ENCODE results near the gene ZBTB7C.

ZBTB7C gene

DNA sequence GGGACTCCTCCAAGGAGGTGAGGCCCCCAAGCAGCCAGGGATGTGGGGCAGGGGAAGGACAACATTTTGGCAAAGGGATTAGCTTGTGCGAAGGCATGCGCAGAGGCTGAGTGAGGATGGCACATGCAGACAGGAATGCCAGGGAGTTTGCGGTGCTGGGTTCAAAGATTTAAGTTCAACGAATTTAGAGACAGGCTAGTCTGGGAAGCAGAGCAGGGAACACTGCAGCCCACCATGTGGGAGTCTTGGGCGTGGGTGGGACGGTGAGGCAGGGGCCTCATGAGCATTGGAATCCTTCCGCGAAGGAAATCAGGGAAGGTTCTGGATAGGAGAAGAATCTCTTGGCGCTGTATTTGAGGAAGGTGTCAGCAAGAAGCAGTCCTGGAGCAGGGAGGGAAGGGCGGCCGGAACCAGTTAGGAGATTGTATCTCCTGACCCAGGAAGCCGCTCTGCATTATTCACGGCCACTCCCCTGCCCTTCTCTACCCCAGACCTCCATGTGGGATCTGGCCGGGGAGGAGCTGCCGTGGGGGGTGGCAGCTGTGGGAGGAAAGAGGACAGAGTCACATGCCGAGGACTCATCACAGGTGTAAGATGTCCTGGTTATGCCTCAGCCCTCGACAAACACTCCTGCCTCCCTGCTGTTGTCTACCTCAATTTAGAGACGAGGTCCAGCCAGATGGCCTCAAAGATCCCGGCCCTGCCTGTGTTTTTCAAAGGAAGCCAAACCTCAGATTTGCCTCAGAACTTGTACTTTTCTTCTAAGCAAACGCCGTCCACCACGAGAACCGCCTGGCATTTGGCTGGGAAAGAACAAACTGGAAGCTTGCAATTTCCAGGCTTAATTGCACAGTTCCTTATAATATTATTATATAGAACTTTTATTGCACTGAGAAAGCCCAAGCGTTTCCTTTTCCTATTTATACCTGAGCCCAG, 355.0 kb downstream of the ZBTB7C start:
- Histone ChIP-seq H3K4me1 (ENCODE audit: control insufficient read depth, insufficient read depth, low read length, poor library complexity, severe bottlenecking) (peaks cover 9% of the 10 kb centered on the region), H3K4me3 (ENCODE audit: extremely low read depth, insufficient read depth, low read length, poor library complexity, severe bottlenecking) (no peak overlapping the region), H3K36me3 (ENCODE audit: control insufficient read depth, insufficient read depth, low read length) (no peaks in the 10 kb centered on the region), H3K27ac (ENCODE audit: low read depth, low read length, severe bottlenecking) (no peak overlapping the region), H3K9me3 (ENCODE audit: control insufficient read depth, low read length) (no peaks in the 10 kb centered on the region)
- WGBS, 2 experiments (ENCODE audit: insufficient coverage in 2 of 2): 67 to 74% methylated on average over 13 to 17 of the region's 24 CpGs

DNA sequence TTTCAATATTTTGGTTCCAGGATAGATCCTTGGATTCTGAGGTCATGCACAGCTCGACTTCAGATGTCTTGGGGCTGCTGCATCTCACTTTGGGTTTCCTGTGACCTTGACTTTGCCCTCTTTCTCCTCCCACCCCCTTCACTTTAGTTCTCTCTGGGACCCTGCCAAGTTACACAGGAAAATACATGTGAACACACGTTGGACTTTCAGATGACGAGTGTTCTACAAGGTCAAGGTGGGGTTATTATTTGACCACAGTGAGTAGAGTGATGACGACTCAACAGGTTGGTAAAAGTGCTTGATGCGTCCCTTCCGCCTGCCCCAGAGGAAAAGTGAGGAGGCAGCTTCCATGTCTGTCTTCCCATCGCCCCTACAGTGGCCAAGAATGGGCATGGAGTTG, 356.3 kb downstream of the ZBTB7C start:
- Histone ChIP-seq H3K4me1 (ENCODE audit: control insufficient read depth, insufficient read depth, low read length, poor library complexity, severe bottlenecking) (peaks cover 9% of the 10 kb centered on the region), H3K9me3 (ENCODE audit: control insufficient read depth, low read length) (no peaks in the 10 kb centered on the region), H3K4me3 (ENCODE audit: extremely low read depth, insufficient read depth, low read length, poor library complexity, severe bottlenecking) (no peak overlapping the region), H3K36me3 (ENCODE audit: control insufficient read depth, insufficient read depth, low read length) (no peaks in the 10 kb centered on the region), H3K27ac (ENCODE audit: low read depth, low read length, severe bottlenecking) (no peak overlapping the region)
- WGBS, 2 experiments (ENCODE audit: insufficient coverage in 2 of 2): 91 to 92% methylated on average over 6 to 7 of the region's 7 CpGs

DNA sequence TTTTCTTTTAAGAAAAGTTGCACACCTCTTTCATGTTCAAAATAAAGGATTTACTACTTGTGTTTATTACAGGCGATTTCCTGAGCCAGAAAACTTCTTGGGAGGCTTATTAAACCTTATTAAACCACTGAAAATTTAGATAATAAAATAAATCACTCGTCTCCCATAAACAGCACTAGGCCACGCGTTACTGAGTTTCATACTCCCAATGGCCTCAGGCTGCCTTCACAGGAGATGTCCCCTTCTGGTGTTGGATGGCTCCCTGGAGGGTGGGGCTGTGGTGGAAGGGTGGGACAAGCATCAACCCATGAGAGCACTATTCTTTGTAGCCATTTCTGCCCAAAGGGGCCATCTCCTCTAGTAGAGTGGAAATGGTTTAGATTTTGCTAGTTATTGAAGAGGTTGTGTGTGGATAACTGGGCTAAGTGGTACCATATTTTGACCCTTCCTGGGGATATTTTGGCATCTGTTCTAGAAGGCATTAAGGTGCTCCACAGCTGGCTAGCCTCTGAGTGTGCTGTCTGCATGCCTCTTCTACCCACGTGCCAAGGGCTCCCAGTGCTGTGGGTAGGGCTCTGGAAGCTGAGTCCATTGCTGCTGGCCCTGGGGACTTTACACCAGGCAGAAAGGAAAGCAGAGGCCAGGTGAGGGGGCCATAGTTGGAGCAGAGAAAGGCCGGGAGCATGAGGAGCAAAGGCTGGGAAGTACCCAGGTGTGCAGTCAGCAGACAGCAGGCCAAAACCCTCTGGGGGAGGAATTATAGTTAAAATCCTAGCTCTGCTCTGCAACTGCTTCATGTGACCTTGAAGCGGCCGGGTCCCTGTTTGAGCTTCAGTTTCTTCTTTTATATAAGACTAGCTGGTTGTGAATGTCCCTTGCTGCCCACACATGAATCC, 357.0 kb downstream of the ZBTB7C start:
- Histone ChIP-seq H3K4me1 (ENCODE audit: control insufficient read depth, insufficient read depth, low read length, poor library complexity, severe bottlenecking) (peaks cover 9% of the 10 kb centered on the region), H3K9me3 (ENCODE audit: control insufficient read depth, low read length) (no peaks in the 10 kb centered on the region), H3K27ac (ENCODE audit: low read depth, low read length, severe bottlenecking) (no peak overlapping the region), H3K36me3 (ENCODE audit: control insufficient read depth, insufficient read depth, low read length) (no peaks in the 10 kb centered on the region), H3K4me3 (ENCODE audit: extremely low read depth, insufficient read depth, low read length, poor library complexity, severe bottlenecking) (no peak overlapping the region)
- WGBS, 2 experiments (ENCODE audit: insufficient coverage in 2 of 2): 93 to 94% methylated on average over 4 of the region's 8 CpGs

DNA sequence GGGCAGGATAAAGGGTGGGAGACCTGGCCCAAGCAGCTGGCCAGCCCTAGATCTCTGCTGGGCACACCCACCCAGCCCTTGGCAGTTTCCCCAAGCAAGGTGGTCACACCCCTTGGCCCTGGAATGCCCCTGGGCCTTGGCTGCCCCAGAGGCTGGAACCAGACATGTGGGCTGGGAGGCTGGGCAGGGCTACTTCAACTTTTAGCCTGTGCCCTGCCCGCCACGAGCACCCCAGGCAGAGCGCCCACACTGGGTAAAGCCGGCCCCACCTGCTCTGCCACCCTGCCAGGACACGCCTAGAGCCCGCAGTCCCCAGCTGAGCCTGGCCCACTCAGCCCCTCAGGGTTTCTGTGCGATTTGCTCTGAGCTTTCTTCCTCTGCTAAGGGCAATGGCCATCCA, 359.0 kb downstream of the ZBTB7C start:
- H3K36me3 ChIP-seq (ENCODE audit: control insufficient read depth, insufficient read depth, low read length): no peaks in the 10 kb centered on the region
- no peak overlapping the region for H3K4me3 ChIP-seq (ENCODE audit: extremely low read depth, insufficient read depth, low read length, poor library complexity, severe bottlenecking)
- peaks cover 9% of the 10 kb centered on the region for H3K4me1 ChIP-seq (ENCODE audit: control insufficient read depth, insufficient read depth, low read length, poor library complexity, severe bottlenecking)
- H3K9me3 ChIP-seq (ENCODE audit: control insufficient read depth, low read length): no peaks in the 10 kb centered on the region
- WGBS, 2 experiments (ENCODE audit: insufficient coverage in 2 of 2): 83 to 91% methylated on average over 6 to 7 of the region's 7 CpGs
- H3K27ac ChIP-seq (ENCODE audit: low read depth, low read length, severe bottlenecking): no peak overlapping the region

DNA sequence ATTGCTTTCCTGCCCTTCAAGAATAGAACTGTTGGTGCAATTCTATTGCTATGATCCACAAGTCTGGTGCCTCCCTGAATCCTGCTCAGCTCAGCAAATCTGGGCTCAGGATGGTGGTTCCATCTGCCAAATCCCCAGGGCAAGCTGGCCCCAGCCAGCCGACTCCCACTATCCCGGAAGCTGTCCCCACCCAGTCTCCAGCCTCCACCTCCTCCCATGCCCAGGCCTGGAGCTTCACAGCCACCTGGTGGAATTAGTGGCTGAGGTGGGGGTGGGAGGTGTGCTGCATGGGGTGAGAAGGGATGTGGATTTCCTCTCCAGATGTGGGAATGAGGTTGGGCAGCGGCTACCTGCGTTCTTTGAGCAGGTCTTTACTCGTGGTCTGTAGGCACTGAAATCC, 359.4 kb downstream of the ZBTB7C start:
- 92% methylated on average over 3 of the region's 5 CpGs for WGBS, 2 experiments (ENCODE audit: insufficient coverage in 2 of 2)
- H3K36me3 ChIP-seq (ENCODE audit: control insufficient read depth, insufficient read depth, low read length): no peaks in the 10 kb centered on the region
- no peak overlapping the region for H3K27ac ChIP-seq (ENCODE audit: low read depth, low read length, severe bottlenecking)
- H3K4me3 ChIP-seq (ENCODE audit: extremely low read depth, insufficient read depth, low read length, poor library complexity, severe bottlenecking): no peak overlapping the region
- no peaks in the 10 kb centered on the region for H3K9me3 ChIP-seq (ENCODE audit: control insufficient read depth, low read length)
- H3K4me1 ChIP-seq (ENCODE audit: control insufficient read depth, insufficient read depth, low read length, poor library complexity, severe bottlenecking): peaks cover 9% of the 10 kb centered on the region

DNA sequence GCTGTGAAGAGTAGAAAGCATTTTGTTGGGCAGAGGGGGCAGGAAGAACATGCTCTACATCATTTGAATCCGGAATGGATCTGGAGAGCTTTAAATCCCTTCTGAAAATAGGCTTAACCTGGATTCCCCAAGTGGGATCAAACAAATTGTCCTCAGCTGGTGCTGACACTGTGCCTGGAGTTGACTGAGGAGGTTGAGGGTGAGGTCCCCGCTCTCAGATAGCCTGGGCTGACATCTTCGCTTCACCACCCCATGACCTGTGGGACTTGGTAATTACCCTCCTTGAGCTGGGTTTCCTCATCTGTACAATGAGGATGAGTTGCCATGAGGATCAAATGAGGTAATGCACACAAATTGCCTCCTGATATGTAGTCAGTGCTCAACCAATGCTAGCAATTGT, 360.9 kb downstream of the ZBTB7C start:
- H3K9me3 ChIP-seq (ENCODE audit: control insufficient read depth, low read length): peaks cover under 1% of the 10 kb centered on the region
- no peaks in the 10 kb centered on the region for H3K36me3 ChIP-seq (ENCODE audit: control insufficient read depth, insufficient read depth, low read length)
- H3K27ac ChIP-seq (ENCODE audit: low read depth, low read length, severe bottlenecking): no peak overlapping the region
- no peak overlapping the region for H3K4me3 ChIP-seq (ENCODE audit: extremely low read depth, insufficient read depth, low read length, poor library complexity, severe bottlenecking)
- WGBS, 2 experiments (ENCODE audit: insufficient coverage in 2 of 2): 92 to 94% methylated on average over 3 of the region's 3 CpGs
- H3K4me1 ChIP-seq (ENCODE audit: control insufficient read depth, insufficient read depth, low read length, poor library complexity, severe bottlenecking): no peaks in the 10 kb centered on the region

DNA sequence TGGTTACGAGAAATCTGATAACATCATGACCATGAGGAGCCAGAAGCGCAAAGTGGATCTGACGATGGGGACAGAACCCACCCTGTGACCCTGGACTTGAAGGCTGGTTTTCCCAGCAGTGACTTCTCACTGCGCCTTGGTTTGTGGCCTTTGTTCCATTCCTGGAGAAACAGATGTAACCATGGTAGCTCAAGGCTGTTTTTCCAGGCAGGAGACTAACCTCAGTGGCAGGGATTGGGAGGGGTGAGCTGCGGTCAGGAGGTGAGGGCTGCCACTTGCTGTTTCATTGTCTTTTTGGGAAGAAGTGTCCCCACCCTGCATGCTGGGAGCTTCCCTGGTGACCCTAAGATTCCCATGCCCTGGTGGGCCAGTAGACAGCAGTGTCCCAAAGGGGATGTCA, 362.3 kb downstream of the ZBTB7C start:
- Histone ChIP-seq H3K36me3 (ENCODE audit: control insufficient read depth, insufficient read depth, low read length) (no peaks in the 10 kb centered on the region), H3K4me3 (ENCODE audit: extremely low read depth, insufficient read depth, low read length, poor library complexity, severe bottlenecking) (no peak overlapping the region), H3K9me3 (ENCODE audit: control insufficient read depth, low read length) (peaks cover 3% of the 10 kb centered on the region), H3K4me1 (ENCODE audit: control insufficient read depth, insufficient read depth, low read length, poor library complexity, severe bottlenecking) (no peaks in the 10 kb centered on the region), H3K27ac (ENCODE audit: low read depth, low read length, severe bottlenecking) (no peak overlapping the region)
- 84 to 87% methylated on average over 4 to 5 of the region's 5 CpGs for WGBS, 2 experiments (ENCODE audit: insufficient coverage in 2 of 2)

DNA sequence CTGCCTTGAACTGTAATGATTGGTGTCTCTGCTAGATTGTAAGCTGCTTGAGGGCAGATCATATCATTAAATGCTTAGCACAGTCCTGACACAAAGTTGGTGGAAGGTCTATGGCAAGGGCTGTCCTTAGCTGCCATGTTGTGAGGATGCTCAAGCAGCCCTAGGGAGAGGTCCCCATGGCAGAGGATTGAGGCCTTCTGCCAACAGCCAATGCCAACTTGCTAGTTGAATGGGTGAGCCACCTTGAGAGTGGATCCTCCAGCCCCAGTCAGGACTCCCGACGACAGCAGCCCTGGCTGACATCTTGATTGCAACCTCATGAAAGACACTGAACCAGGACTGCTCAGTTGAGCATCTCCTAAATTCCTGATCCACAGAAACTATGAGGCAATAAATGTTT, 363.4 kb downstream of the ZBTB7C start:
- Histone ChIP-seq H3K27ac (ENCODE audit: low read depth, low read length, severe bottlenecking) (no peak overlapping the region), H3K4me1 (ENCODE audit: control insufficient read depth, insufficient read depth, low read length, poor library complexity, severe bottlenecking) (no peaks in the 10 kb centered on the region), H3K9me3 (ENCODE audit: control insufficient read depth, low read length) (peaks cover 3% of the 10 kb centered on the region), H3K36me3 (ENCODE audit: control insufficient read depth, insufficient read depth, low read length) (no peaks in the 10 kb centered on the region), H3K4me3 (ENCODE audit: extremely low read depth, insufficient read depth, low read length, poor library complexity, severe bottlenecking) (no peak overlapping the region)
- 53% methylated on average over 2 of the region's 2 CpGs; no CpG with 5 or more reads in 1 of the 2 experiments for WGBS, 2 experiments (ENCODE audit: insufficient coverage in 2 of 2)

DNA sequence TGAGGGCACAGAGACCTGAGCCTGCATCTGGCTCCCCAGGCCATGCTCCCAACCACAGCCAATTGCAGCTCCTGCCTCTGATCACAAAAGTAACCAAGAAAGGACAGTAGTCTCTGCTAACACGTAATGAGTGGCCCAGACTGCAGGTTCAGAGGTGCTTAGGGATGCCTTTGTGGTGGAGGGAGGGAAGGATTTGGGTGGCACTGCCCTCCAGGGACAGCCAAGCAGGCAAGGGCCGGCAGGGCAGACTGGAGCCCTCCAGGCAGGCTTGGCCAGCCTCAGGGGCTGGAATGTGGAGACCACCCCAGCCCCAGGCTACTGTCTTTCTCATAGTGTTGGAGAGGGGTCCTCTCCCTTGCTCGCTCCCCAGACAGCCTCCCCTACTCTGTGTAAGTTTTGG, 364.2 kb downstream of the ZBTB7C start:
- Histone ChIP-seq H3K4me3 (ENCODE audit: extremely low read depth, insufficient read depth, low read length, poor library complexity, severe bottlenecking) (no peak overlapping the region), H3K36me3 (ENCODE audit: control insufficient read depth, insufficient read depth, low read length) (no peaks in the 10 kb centered on the region), H3K4me1 (ENCODE audit: control insufficient read depth, insufficient read depth, low read length, poor library complexity, severe bottlenecking) (no peaks in the 10 kb centered on the region), H3K27ac (ENCODE audit: low read depth, low read length, severe bottlenecking) (no peak overlapping the region), H3K9me3 (ENCODE audit: control insufficient read depth, low read length) (peaks cover 3% of the 10 kb centered on the region)
- 75 to 100% methylated on average over 1 to 2 of the region's 3 CpGs for WGBS, 2 experiments (ENCODE audit: insufficient coverage in 2 of 2)

DNA sequence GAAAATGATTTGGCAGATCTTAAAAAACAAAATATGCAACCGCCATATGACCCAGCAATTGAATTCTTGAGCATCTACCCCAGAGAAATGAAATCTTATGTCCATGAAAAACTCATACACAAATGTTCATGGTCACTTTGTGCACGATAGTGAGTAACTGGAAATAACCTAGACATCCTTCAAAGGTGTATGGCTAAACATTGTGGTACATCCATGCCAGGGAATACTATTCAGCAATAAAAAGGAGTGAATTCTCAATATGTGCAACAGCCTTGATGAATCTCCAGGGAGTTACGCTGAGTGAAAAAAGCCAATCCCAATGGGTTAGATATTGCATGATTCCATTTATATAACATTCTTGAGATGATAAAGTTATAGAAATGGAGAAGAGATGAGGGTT, 366.0 kb downstream of the ZBTB7C start:
- Histone ChIP-seq H3K36me3 (ENCODE audit: control insufficient read depth, insufficient read depth, low read length) (no peaks in the 10 kb centered on the region), H3K4me1 (ENCODE audit: control insufficient read depth, insufficient read depth, low read length, poor library complexity, severe bottlenecking) (no peaks in the 10 kb centered on the region), H3K4me3 (ENCODE audit: extremely low read depth, insufficient read depth, low read length, poor library complexity, severe bottlenecking) (no peak overlapping the region), H3K9me3 (ENCODE audit: control insufficient read depth, low read length) (peaks cover 3% of the 10 kb centered on the region), H3K27ac (ENCODE audit: low read depth, low read length, severe bottlenecking) (no peak overlapping the region)
- 85 to 90% methylated on average over 1 to 2 of the region's 3 CpGs for WGBS, 2 experiments (ENCODE audit: insufficient coverage in 2 of 2)

Measured in mesodermal cell (in vitro differentiated cells).